NOMO-1 (cell line): ENCODE results near the gene RHNO1.
A peak's percentile ranks its signal among the peaks of the same experiment; 100 is the strongest.

Source experiments
- DNase-seq, 2 experiments: peaks; one replicate each; lab custom pipeline; 2025; ENCODE audit not compliant: unreplicated experiment in 2 of 2; lab: John Stamatoyannopoulos, UW

RHNO1 gene, protein sequence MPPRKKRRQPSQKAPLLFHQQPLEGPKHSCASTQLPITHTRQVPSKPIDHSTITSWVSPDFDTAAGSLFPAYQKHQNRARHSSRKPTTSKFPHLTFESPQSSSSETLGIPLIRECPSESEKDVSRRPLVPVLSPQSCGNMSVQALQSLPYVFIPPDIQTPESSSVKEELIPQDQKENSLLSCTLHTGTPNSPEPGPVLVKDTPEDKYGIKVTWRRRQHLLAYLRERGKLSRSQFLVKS

DNA sequence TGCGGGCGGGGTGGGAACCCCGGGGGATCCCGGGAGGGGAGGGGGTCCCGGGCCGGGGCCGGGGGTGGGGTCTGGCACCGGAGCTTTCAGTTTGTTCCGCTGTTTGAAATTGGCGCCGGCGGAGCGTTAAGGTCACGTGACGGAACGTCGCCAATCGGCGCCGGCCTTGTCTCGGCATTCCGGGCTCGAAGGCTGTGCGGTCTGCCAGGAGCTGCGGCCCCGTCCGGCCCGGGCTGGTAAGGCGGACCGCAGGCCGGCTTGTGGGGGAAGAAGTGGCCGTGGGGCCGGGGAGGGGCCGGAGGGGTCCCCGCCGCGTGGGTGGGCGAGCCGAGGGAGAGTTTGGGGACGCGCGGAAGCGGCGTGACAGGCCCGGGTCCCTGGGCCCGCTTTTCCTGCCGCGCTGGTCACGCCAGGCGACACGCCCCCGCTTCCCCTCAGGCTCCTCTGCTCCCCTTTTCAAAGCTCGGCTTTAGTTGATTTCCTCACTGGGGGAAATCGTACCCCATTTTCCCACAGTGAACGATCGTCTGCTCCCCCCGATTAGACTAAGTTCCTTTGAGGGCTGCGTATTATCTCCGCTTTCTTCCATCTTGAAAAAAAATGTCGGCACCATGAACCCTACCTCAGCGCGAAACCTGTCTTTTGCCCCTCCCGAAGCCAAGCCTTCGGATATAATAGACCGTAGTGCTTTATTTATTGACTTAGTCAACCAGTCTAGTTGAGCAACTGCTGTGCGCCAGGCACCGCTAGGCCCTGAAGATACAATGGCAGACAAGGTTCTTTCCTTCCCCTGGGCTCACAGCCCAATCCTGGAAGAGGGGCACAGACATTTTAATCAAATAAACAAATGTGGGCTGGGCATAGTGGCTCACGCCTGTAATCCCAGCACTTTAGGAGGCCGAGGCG lies at the start of gene RHNO1, which contains the start of gene FOXM1:
RHNO1 (plus strand) TSS at position 177 of the 906 bp plus-strand sequence. CDS start 8,144 bp downstream, outside the sequence.
FOXM1 (minus strand) TSS at position 128 of the 906 bp plus-strand sequence. CDS start 2,696 bp downstream, outside the sequence.
- peak; percentile 80 to 84 for DNase-seq

DNA sequence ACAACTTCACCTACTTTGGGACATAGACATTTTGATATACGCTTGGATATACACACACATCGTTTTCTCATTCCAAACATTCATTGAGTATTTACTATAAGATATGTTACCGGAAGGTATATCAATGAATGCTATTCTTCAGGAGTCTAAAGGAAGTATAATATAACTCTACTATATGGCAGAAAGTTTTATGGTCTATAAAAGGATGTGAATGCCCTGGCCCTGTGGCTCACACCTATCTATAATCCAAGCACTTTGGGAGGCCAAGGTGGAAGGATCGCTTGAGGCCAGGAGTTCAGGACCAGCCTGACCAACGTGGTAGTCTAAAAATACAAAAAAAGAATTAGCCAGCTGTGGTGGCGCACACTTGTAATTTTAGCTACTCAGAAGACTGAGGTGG lies 47.7 kb upstream of the RHNO1 start:
- no peak for DNase-seq

DNA sequence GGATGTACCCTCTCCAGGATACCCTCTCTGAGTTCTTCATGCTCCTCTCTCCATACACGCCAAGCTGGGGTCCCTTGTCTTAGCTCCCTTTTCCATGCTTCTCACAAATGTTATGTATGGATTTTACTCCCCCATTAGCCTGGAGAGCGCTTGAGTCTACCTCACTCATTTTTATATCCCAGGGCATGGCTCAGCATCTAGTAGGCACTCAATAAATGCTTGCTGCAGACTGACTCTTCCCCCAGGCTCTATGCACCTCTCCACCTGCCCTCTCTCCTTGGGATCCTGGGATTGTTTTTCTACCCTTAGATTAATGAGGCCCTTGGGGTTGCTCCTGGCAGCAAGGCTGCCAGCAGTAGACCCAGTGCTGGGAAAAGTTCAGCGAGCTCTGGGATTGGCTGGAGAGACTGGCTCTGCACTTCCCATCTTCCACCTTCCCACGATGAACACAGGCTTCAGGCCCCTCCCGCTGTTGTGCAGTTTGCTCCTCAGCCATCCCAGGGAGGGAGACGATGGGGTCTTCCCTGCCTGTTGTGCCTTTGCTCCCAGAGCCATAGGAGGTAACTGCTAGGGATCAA lies 44.4 kb upstream of the RHNO1 start:
- DNase-seq = no peak

DNA sequence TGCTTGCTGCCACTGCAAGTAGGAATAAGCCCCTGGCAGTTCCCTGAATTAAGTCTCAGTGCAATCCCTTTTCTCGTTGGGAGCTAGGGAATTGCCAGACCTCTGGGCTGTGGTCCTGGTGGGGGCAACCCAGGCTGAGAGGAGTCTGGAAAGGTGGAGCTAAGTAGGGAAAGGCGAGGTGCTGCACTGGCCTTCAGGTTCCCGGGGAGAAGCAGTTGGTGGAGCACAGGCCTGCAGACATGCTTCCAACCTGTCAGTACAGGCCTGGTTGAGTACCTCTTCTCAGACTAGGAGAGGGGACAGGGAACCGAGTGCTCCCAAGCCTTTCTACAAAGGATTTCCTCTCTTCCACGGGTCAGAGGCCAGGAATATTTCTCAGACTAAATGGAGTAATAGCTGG lies 43.7 kb upstream of the RHNO1 start:
- no peak for DNase-seq

DNA sequence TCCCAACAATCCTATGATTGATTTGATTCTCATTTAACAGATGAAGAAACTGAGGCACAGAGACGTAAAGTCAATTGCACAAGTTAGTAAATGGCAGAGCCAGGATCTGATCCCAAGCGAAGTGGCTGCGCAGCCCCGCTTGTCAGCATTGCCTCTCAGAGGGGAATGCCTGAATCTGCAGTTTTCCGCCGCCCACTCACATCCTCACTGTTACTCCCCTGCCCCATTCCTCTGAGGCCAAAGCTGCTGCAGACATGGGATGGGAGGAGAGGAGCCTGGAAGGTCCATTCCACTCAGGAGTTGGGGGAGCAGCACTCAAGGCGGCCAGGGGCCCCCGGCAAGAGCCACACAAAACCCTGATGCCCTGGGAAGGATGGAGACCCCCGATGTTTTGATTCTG lies 43.2 kb upstream of the RHNO1 start:
- no peak for DNase-seq

DNA sequence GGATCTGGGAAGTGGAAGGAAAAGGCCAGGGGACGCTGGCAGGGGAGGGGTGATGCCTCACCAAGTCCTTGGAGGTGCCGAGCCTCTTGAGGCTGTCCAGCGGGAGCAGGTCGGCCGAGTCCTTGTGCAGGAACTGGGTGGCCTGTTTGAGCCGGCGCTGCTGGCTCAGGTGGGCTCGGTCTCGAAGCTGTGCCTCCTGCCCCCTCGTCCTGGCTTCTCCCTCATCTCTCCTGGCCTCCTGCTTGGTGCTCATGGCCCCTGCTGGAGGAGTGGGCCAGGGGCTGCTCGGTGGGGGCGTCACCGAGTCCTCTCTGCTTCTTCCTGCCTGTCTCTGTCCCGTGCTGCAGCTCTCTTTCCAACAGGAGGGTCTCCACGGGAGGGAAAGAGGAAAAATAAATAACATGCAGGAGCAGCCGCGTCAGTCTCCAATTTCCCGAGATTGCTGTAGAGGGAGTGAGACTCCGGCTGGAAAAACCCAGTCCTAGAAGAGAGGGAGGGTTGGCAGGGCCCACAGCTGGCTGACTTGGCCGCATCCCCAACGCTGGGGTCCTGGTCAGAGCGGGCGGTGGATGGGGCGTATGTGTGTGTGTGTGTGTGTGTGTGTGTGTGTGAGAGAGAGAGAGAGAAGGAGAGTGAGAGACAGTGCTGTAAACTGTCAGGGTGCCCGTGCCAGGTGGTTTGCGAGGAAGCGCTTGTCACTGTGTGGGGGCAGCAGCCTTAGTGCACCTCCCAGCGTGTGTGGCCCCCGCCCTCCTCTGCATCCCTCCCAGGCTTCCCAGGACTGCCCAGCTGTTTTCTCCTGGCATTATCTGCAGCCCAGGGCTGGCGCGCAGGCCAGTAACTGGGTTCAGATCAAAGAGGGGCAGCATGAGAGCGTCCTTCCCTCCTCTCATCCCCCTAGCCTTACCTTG lies 42.2 kb upstream of the RHNO1 start, which contains the start of gene NRIP2:
NRIP2 (minus strand) TSS at position 455 of the 911 bp plus-strand sequence; CDS start at position 403, 52 bp downstream.
- DNase-seq = no peak

DNA sequence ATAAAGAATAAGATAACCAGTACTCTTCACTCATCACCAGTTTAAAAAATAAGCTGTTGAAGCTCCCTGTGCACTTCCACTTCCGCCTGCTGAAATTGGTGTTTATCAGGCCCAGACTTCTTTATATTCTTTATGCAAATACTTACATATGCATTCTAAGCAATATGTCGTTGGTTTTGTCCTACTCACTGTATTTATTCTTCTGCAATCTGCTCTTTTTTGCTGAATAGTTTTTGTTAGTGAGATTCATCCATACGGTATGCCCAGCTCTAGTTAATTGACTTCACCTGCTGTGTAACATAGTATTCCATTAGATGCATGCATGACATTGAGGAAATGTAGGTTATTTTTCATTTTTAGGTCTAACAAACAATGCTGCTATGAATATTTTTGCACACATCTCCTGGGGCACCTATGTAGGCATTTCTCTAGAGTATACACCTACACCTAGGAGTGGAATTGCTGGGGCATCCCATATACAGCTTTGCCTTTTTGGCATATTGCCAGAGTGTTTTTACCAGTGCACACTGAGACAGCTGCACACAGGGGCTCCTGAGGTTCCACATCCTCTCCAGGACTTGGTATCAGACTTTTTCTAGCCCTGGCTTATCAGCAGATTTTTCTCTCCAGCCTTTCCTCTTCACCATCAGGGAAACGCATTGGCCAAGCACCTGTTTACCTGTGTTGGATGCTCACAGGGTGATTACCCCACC lies 41.2 kb upstream of the RHNO1 start:
- no peak for DNase-seq

DNA sequence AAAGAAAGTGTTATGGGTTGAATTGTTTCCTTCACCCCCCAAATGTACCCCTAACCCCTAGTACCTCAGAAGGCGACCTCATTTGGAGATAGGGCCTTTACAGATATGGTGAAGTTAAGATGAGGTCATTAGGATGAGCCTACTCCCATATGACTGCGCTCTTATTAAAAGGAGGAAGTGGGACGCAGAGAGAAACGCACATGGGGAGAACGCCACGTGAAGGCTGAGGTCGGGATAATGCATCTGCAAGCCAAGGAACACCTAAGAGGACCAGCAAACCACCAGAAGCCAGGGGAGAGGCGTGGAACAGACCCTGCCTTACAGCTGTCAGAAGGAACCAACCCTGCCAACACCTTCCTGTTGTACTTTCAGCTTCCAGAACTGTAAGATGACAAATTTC lies 40.4 kb upstream of the RHNO1 start:
- DNase-seq = no peak

DNA sequence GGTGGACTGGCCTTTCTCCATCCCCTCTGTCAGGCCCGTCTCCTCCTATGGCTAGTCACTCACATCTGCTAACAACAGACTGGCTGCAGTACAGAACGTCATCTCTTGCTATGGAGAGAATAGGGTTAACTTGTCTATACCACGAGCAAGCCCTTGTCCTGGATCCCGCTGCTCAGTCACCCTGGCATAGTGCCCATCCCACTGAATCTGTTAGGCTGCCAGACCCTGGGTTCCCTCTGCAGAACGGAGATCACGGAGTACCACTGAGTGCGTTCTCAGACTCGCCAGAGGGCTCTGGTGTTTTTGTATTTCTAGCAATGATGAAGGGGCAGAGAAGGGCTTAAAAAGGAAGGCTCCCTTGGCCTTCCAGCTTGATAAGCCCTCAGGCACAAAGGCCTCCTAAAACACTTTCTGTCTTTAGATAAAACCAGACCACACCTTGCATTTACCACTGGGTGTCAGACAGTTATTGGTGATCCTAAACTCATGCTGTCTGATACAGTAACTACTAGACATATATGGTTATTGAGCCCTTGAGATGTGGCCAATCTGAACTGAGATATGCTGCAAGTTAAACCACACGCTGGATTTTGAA lies 35.9 kb upstream of the RHNO1 start:
- no peak for DNase-seq

DNA sequence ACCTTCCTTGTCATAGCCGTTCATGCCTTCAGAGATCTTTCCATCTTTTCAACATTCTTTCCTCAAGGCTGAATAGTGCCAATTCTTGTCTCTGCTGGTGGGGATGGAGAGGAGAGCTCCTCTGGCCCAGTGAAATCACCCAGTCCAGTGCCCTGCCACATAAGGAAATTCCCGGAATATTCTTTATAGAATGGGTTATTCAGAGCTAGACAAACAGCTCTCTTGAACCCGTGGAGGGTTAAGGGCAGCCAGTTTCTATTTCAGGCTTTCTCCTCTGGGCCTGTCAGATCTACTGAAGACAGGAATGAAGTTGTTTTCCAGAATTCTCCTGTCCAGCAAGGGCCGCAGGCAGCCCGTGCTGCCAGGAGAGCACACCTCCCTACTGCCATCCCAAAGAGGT lies 34.1 kb upstream of the RHNO1 start:
- DNase-seq = no peak

DNA sequence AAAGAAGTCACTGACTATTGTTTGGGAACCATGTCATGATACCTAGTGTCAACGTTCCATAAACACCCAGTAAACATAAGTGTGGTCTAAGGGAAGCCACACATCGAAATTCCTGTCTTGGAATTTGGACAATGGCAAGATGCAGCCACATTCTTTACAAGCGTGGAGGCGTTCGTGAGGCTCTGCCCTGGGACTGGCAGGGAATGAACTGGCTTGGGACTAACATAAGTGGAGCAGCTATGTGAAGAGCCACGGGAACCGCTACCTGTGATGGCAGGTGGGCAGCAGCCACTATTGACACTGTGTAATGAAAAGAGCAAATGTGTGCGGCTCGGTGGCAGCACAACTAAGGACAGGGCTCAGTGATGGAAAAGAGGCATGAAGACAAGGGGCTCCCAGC lies 32.2 kb upstream of the RHNO1 start:
- DNase-seq = no peak

DNA sequence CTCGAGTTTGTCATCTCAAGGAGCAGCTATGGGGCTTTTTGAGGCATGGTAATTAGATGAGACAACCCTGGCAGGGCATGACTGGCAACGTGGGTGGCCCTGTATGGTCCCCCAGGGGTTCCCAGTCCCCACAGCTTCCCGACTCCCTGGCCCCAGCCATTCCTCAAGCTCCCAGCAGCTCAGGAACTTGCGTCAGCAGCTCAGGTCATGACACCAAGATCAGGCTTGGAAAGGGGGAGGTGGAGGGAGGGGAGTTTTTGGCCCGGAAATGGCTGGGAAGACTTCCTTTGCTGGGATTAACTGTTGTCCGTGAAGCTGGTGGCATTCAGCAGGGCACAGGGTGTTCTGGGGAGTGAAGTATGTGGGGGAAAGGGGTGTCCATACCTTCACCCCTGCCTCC lies 31.7 kb upstream of the RHNO1 start:
- no peak for DNase-seq

DNA sequence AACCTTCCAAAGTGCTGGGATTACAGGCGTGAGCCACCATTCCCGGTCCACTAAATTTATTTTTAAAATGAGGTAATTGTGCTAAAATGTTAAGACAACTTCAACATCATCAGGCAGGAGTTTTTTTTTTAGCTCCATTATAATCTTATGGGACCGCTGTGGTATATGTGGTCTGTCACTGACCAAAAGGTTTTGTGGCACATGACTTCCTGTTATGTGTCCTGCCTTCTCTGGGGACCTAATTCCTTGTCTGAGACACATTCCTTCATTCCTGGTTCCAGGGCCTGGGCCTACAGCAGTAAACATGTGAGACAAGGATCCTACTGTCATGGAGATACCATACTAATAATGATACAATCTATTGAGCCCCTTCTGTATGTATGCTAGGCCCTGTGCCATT lies 25.1 kb upstream of the RHNO1 start:
- no peak for DNase-seq

DNA sequence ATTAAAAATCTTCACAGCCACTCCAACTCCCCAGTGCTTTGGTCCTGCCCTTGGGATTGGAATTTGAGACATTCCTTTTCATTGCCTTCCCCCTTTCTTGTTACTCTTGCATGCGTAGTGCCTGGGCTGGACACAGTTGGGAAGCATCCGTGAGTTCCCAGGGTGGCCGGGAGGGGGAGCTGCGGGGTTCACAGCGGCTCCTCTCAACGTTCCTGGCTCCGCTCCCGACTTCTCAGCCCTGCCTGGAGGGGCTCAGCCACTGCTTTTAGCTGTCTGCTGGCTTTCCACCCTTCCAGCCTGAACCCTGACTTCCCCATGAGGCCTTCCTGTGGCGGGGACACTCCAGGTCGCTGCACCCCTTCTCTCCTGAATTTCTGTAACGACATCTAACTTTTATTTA lies 23.4 kb upstream of the RHNO1 start:
- DNase-seq = no peak

DNA sequence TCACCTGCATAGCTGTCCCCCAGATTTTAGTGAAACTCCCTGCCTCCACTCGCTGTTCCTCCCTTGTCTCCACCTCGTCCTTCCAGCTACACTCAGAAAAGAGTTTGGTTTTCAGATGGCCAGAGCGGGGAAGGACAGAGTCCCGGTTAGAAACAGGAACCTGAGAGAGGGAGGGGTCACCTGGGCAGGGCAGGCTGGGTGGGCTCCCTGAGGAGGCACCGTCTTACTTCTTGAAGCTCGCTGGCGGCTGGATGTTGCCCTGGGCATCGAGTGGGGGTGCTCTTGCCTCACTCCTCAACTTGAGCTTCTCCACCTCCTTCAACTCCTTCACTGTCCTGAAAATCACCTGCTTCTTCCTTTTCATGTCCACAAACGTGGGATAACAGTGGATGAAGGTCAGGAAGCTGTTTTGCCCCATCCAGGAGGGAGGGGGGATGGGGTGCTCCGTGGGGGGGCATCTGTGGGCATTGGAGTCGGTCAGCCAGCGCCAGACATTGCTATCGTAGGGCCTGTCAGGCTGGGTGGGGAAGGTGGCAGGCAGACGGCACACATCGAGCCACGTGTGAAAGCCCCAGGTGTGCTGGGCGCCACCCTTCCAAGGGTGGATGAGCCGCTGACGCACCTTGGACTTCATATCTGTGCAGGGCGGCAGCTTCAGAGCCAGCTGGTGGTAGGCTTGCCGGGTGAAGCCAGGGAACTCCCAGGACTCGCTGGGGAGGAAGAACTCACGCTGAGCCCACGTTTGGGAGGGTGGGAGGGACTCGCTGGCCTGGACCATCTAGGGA lies 22.2 kb upstream of the RHNO1 start:
- no peak for DNase-seq

DNA sequence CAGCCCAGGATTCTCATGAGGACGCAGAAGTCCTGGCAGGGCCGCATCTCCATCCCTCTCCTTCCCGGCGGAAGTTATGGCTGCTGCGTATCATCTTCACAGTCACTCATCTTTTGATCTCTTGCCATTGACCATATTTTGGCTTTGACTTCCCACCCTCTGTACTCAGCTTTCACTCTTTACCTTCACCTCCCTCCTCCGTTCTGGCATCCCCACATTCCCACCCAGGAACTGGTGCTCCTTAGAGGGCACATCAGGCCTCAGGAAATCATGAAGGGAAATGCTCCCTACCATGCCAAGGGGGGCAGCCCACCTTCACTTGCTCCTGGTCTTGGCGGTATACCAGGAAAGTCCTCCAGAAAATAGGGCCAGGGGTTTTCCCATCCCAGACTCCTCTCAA lies 21.5 kb upstream of the RHNO1 start:
- DNase-seq = no peak

DNA sequence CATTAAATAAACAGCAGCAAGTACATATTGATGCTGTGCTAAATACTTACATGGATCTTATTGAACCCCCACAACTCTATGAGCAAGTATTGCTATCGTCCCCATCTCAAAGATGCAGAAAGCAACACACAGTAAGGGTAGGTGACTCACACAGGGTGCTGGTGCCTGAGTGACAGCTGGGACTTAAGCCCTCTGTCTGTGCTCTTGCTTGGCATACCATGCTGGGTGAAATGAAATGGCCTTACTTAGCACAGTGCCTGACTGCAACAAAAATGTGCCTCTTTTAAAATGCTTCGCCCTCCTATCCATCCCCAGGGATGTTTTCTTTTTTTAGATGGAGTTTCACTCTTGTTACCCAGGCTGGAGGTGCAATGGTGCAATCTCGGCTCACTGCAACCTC lies 21.0 kb upstream of the RHNO1 start:
- no peak for DNase-seq

DNA sequence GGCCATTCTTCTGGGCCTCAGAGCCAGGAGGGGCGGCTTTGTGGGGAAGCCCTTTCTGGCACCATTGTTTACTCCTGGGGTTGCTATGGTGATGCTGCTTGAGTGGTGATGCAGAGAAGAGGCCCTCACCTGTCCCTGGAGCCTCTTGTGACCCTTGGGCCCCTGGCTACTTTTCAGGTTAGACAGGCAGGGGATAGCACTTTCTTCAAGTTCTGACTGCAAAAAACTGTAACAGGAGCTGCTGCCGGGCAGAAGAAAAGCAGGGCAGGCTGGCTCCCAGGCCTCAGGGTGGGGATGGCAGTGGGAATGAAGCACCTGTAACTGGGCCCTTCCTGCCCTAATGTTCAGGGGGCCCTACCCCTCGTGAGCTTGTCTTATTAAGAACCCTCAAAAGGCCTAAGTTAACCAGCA lies 20.0 kb upstream of the RHNO1 start, which contains the start of gene TEX52:
TEX52 (minus strand) TSS at position 19 of the 411 bp plus-strand sequence; CDS start at position 6, 13 bp downstream.
- DNase-seq = no peak

DNA sequence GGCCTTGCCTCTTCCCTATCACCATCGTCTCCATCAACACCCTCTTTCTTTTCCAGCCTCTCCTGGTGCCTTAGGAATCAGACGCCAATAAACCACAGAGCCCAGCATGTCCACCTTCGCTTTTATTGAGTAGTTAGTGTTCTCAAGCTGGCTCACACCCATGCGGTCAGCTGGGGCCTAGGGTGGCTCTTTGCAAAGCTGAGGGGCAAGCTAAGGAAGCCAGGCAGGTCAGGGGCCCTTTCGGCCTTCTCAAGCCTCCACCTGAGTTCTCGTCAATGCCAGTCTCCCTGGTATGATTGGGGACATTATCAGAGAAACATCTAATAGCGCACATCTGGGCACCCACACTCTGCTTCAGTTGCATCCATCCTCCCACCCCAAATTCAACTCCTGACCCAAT lies 19.4 kb upstream of the RHNO1 start:
- DNase-seq = no peak
